Fibroblast of skin of left biceps (primary cell): ENCODE data around the gene HAPLN2.
"Not testable (repeated sequence)": the region's sequence is repeated elsewhere in the genome, so short reads cannot be mapped to it uniquely, and the experiment has no call there.

Source experiments
- DNase-seq, 2 experiments: peaks; one replicate each; pipeline ENCODE4 v3.0.0-alpha.2; 2013; ENCODE audit warnings: low read depth in 2 of 2

The HAPLN2 gene

GRCh38 chr1:156591432-156592157 is 27.6 kb upstream of the HAPLN2 start, which contains the start of gene NAXE:
Gene NAXE (plus strand): TSS chr1:156591776. CDS start chr1:156591805, 29 bp downstream.
- peak in 1 of 2 experiments; percentile 18 for DNase-seq

GRCh38 chr1:156592158-156592909 is 26.9 kb upstream of the HAPLN2 start:
- no peak for DNase-seq

- no peak for DNase-seq
Measured at GRCh38 chr1:156592910-156593660, 26.1 kb upstream of the HAPLN2 start.

GRCh38 chr1:156593661-156593989 is 25.6 kb upstream of the HAPLN2 start:
- DNase-seq: no peak

- DNase-seq: no peak
Measured at GRCh38 chr1:156594190-156594589, 25.0 kb upstream of the HAPLN2 start.

- no peak for DNase-seq
Measured at GRCh38 chr1:156595016-156595415, 24.2 kb upstream of the HAPLN2 start.

- DNase-seq: no peak
Measured at GRCh38 chr1:156596426-156596825, 22.8 kb upstream of the HAPLN2 start.

- no peak for DNase-seq
Measured at GRCh38 chr1:156598125-156598524, 21.1 kb upstream of the HAPLN2 start.

GRCh38 chr1:156598731-156599432 is 20.3 kb upstream of the HAPLN2 start:
- DNase-seq: no peak

GRCh38 chr1:156599811-156600210 is 19.4 kb upstream of the HAPLN2 start:
- DNase-seq: no peak

- no peak for DNase-seq
Measured at GRCh38 chr1:156600733-156601121, 18.5 kb upstream of the HAPLN2 start.

- peak; percentile 80 to 82 for DNase-seq
Measured at GRCh38 chr1:156601122-156601830, 17.9 kb upstream of the HAPLN2 start, which contains the start of gene GPATCH4. Gene GPATCH4 (minus strand): TSS chr1:156601479.

GRCh38 chr1:156601892-156602291 is 17.3 kb upstream of the HAPLN2 start:
- no peak for DNase-seq

GRCh38 chr1:156602557-156602993 is 16.6 kb upstream of the HAPLN2 start:
- DNase-seq: no peak

- DNase-seq: not testable (repeated sequence)
Measured at GRCh38 chr1:156607344-156607743, 11.9 kb upstream of the HAPLN2 start.

- no peak for DNase-seq
Measured at GRCh38 chr1:156608036-156608674, 11.1 kb upstream of the HAPLN2 start.

- no peak for DNase-seq
Measured at GRCh38 chr1:156608981-156609380, 10.2 kb upstream of the HAPLN2 start.

GRCh38 chr1:156610072-156610471 is 9.1 kb upstream of the HAPLN2 start:
- not testable (repeated sequence) for DNase-seq

- DNase-seq: no peak
Measured at GRCh38 chr1:156612666-156613065, 6.5 kb upstream of the HAPLN2 start.

GRCh38 chr1:156615946-156616345 is 3.3 kb upstream of the HAPLN2 start:
- no peak for DNase-seq

- DNase-seq: no peak
Measured at GRCh38 chr1:156616463-156616862, 2.8 kb upstream of the HAPLN2 start.
